Measurements from ENCODE around the gene ASCL1. TPM values are rescaled to one million over a fixed set of nuclear protein-coding genes. Genes with fewer than 3 reads are reported as not detected.
A peak's percentile ranks its signal among the peaks of the same experiment; 100 is the strongest.

The ASCL1 gene
- not detected in 2 replicates for total RNA-seq

GRCh38 chr12:102957339-102958050 is at the start of gene ASCL1:
Gene ASCL1 (plus strand): TSS chr12:102957674. CDS start chr12:102958245, 571 bp downstream.
- peak in 1 of 2 donors; percentile 26 for DNase-seq (ENCODE audit: low read depth in 2 of 2)

DNA sequence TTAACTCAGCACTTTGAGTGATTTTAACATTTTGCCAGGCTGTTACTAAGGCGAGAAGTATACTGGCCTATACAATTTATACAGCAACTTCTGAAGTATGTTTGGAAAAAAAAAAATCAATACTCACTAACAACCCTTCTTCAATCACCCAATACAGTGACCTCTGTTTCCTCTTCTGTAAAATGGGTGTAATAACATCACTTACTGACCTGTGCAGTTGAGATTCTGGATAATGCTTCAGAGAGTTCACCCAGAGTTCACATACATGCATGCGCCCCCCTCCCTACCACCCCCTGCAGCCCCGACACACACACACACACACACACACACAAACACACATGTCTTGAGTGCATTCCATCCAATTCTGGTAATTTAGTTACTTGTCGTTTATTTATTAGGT is 49.6 kb upstream of the ASCL1 start:
- no peak for DNase-seq (ENCODE audit: low read depth in 2 of 2)

DNA sequence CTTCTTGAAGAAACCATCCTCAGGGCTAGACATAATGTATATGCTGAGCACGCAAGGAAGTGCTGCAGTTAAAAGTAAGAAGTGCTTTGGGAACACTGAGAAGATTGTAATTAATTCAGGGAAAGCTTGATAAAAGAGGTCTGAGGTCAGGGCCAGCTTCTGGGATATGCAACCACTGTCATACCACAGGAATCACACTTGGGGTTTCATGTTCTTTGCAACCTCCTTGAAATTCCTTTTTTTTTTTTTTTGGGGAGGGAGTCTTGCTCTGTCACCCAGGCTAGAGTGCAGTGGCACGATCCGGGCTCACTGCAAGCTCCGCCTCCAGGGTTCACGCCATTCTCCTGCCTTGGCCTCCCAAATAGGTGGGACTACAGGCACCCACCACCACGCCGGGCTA is 47.3 kb upstream of the ASCL1 start:
- DNase-seq (ENCODE audit: low read depth in 2 of 2), result no peak

GRCh38 chr12:102910792-102911191 is 46.7 kb upstream of the ASCL1 start:
- no peak for DNase-seq (ENCODE audit: low read depth in 2 of 2)

DNA sequence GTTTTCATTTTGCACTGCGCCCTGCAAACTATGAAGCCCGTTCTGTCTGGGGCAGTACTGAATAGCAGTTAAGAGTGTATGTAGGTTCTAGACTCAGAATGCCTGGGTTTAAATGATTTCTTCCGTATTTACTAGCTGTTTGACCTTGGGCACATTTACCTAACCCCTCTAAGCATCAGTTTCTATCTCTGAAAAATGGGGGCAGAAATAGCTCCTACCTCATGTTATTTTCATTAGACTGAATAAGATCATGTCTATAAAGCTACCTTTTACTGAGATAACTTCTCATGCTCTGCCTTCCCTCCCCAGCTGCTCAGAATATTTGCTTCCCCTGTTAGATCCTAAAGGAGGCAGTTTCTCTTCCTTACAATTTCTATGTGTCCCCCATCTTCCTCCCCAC is 46.2 kb upstream of the ASCL1 start:
- DNase-seq (ENCODE audit: low read depth in 2 of 2), result no peak

- no peak for DNase-seq (ENCODE audit: low read depth in 2 of 2)
Observed at GRCh38 chr12:102912258-102912657, 45.2 kb upstream of the ASCL1 start.

- no peak for DNase-seq (ENCODE audit: low read depth in 2 of 2)
Observed at GRCh38 chr12:102913453-102914226, 43.8 kb upstream of the ASCL1 start.

DNA sequence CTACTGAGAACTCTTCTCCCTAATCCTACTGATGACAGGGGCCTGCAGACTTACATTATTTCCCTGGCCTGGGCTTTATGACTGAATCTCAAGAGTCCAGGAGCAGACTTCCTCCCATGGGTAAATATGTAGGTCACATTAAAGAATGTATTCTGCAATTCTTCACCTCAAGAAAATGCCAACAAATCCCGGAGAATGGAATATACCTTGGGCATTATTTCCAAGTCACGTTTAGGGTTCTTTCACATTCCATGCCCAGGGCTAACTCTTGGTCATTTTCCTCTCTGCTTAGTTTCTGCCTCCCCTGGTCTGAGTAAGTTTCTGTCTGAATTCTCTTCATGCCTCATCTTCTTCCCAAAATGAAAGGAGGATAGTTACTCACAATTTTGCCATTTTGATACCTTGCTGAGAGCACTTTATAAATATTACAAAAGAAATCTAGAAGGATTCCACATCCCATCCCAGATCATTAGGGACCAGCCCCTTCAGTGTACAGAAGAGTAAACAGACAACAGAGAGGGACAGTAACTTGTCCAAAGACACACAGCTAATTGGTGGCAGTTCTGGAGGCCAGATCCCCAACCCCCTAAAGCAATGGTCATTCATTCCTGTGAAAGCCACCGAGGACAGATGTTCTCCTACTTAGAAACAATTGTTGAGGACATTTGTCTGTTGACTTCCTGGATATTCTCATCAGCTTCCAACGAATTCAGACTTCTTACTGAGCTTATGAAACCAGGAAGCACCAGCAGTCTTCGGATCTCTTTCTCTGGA is 41.0 kb upstream of the ASCL1 start:
- no peak for DNase-seq (ENCODE audit: low read depth in 2 of 2)

GRCh38 chr12:102917026-102917787 is 40.3 kb upstream of the ASCL1 start, which contains the start of gene PAH:
Gene PAH (minus strand): TSS chr12:102917244. CDS start chr12:102917130, 114 bp downstream.
- DNase-seq (ENCODE audit: low read depth in 2 of 2), result no peak

DNA sequence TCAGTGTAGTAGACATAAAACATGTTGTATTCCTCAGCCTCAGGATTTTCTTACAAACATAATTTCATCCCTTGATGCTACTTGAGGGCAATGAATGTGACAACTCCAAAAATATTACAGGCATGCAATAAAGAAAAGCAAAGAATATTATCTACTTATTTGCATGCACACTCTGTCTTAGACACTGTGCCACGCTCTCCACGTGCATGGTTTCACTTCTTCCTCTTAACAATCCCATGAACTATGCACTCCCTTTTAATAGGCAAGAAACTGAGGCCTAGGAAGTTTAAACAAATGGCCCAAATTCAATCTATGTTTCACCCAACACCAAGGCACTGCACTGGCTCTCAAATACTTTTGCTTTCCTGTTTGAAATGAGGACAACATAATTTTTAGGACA is 38.6 kb upstream of the ASCL1 start:
- DNase-seq (ENCODE audit: low read depth in 2 of 2), result no peak

DNA sequence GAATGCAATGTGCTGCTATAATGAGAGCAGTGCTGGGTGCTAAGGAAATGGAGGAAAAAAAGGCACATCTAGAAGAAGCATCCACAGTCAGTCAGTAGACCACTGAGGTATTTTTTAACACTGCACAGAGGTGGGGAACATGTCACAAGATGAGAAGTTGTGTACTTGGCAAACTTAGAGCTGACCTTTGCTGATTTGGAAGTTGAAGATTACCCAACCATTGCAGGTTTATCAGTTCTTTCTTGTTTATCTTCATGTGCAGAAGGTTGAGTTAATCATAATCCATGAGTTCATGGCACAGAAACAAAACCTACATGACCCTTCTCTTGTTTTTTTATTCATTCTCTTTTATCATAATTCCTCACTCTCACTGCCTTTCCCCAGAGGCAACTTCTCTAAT is 37.2 kb upstream of the ASCL1 start:
- DNase-seq (ENCODE audit: low read depth in 2 of 2), result no peak

DNA sequence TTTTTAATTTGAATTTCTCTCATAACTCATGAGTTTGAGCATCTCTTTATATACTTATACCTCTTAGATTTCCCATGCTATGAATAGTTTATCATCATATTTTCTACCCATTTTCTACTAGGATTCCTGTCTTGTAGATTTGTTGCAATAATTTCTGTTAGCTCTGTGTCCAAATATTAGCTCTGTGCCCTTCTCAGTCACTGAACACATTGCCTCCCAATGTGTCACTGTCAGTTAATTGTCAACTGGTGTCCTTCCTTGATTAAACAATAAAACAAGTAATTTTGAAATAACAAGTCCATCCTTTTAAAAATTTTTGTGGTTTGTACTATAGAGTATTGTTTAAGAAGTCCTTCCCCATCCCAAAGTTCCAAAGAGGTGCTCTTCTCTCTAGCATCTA is 36.2 kb upstream of the ASCL1 start:
- DNase-seq (ENCODE audit: low read depth in 2 of 2), result no peak

DNA sequence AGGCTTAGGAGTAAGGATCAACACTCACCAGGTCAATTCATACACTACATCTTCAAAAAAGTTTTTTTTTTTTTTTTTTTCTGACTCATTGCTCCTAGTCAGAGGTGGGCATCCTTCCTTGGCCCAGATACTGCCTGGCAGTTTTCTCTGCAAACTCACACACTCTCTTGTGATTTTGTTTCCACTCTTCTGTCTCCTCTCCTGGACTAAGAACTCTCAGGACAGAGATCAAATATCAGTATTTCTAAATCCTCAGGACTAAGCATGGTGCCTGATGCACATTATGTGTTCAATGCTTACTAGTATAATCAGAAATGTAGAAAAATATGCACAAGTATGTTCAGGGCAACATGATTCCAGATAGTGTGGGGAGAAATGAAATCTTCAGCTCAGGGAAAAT is 30.3 kb upstream of the ASCL1 start:
- no peak for DNase-seq (ENCODE audit: low read depth in 2 of 2)

DNA sequence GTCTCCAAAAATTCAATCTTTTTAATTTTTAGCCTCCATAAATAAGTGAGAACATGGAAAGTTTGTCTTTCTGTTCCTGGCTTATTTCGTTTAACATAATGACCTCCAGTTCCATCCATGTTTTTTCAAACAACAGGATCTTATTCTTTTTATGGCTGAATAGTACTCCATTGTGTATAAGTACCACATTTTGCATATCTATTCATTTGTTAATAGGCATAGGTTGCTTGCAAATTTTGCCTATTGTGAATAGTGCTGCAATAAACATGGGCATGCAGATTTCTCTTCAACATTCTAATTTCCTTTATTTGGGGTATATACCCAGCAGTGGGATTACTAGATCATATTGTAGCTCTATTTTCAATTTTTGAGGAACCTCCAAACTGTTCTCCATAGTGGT is 24.3 kb upstream of the ASCL1 start:
- no peak for DNase-seq (ENCODE audit: low read depth in 2 of 2)

DNA sequence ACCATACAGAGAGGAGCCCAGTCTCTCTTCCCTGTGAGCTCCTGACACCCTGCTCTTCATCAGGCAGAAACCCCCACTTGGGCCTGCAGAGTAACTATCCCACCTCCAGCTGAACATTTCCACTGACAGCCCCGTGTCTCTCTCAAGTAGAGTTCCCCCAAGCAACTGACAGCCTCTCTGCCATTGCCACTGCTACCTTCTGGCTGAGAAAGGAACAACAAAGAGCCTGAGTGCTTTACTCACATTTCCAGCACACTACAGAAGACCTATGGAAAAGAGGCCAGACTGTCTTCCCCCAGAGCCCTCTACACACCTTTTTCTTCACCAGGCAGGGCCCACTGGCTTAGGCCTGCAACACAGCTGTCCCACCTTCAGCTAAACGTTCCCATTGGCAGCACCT is 18.4 kb upstream of the ASCL1 start:
- DNase-seq (ENCODE audit: low read depth in 2 of 2), result no peak

GRCh38 chr12:102939670-102940222 is 17.7 kb upstream of the ASCL1 start:
- DNase-seq (ENCODE audit: low read depth in 2 of 2), result no peak

GRCh38 chr12:102946042-102946441 is 11.4 kb upstream of the ASCL1 start:
- DNase-seq (ENCODE audit: low read depth in 2 of 2), result no peak

DNA sequence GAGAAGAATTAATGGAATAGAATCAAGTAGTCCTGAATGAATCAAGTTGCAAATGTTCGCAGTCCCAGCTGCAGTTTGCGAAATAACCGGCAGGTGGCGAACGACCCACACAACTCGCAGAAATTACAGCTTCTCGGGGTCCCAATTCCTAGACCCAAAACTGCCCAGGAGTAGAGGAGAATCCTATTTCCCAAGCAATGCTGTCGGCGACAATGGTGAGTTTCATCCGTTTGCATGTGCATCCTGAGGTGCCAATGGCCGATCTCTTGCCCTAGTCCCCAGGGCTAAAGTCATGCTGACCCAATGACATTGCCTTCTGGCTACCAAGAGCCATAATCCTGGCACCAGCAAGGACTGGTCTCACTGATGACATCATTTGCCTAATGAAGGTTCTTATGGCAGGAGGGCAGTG is 8.5 kb upstream of the ASCL1 start:
- peak in 1 of 2 donors; percentile 47 for DNase-seq (ENCODE audit: low read depth in 2 of 2)

GRCh38 chr12:102950107-102950949 is 7.1 kb upstream of the ASCL1 start:
- no peak for DNase-seq (ENCODE audit: low read depth in 2 of 2)

GRCh38 chr12:102950950-102951619 is 6.4 kb upstream of the ASCL1 start:
- no peak for DNase-seq (ENCODE audit: low read depth in 2 of 2)

Measured in dermis microvascular lymphatic vessel endothelial cell (primary cell).